Activated naive CD8-positive, alpha-beta T cell treated with anti-CD3 and anti-CD28 coated beads, Interleukin-2, amount 10 ng/mL, durations not matched to agents 7 days and 5 days (primary cell): ENCODE data around the gene NEK2. TPM values are rescaled to one million over a fixed set of nuclear protein-coding genes. Genes with fewer than 3 reads are reported as not detected.
A peak's percentile ranks its signal among the peaks of the same experiment; 100 is the strongest.
"Not testable (repeated sequence)": the region's sequence is repeated elsewhere in the genome, so short reads cannot be mapped to it uniquely, and the experiment has no call there.

ENCODE experiments used
- ATAC-seq: fragments of 150-1000 bp; cut with Tn5 transposase; one replicate; pipeline ENCODE4 v1.10.0; 2021; ENCODE audit warnings: low read depth, moderate library complexity
- POLR2A ChIA-PET: fragments of 350-600 bp; sonication (Branson Sonifier 250); formaldehyde crosslinking; loops from one replicate; lab custom pipeline; 2021; ENCODE audit warnings: antibody characterized with exemption; lab: Charles Lee
- DNase-seq: peaks from one replicate; pipeline ENCODE4 v3.0.0; 2021
- H3K27ac Mint-ChIP-seq: one replicate; pipeline ENCODE4 v1.8.0; 2022; ENCODE audit warnings: mild to moderate bottlenecking, mixed read lengths
- H3K27me3 Mint-ChIP-seq: one replicate; pipeline ENCODE4 v1.8.0; 2022; ENCODE audit warnings: mild to moderate bottlenecking, moderate library complexity, mixed read lengths
- H3K36me3 Mint-ChIP-seq: one replicate; pipeline ENCODE4 v1.8.0; 2021; ENCODE audit warnings: mild to moderate bottlenecking, mixed read lengths
- H3K4me1 Mint-ChIP-seq: one replicate; pipeline ENCODE4 v1.8.0; 2021; ENCODE audit warnings: mixed read lengths
- H3K4me3 Mint-ChIP-seq: one replicate; pipeline ENCODE4 v1.8.0; 2022; ENCODE audit warnings: mild to moderate bottlenecking, moderate library complexity, mixed read lengths
- H3K9me3 Mint-ChIP-seq: one replicate; pipeline ENCODE4 v1.8.0; 2021; ENCODE audit warnings: mixed read lengths
- total RNA-seq, 2 experiments: library from RNA; stranded (reverse); gene quantifications; one replicate each; pipeline ENCODE4 v1.2.3, GENCODE V29; 2021

The NEK2 gene
- total RNA-seq = 10 to 100 TPM; 31.8 to 32.7 TPM

DNA sequence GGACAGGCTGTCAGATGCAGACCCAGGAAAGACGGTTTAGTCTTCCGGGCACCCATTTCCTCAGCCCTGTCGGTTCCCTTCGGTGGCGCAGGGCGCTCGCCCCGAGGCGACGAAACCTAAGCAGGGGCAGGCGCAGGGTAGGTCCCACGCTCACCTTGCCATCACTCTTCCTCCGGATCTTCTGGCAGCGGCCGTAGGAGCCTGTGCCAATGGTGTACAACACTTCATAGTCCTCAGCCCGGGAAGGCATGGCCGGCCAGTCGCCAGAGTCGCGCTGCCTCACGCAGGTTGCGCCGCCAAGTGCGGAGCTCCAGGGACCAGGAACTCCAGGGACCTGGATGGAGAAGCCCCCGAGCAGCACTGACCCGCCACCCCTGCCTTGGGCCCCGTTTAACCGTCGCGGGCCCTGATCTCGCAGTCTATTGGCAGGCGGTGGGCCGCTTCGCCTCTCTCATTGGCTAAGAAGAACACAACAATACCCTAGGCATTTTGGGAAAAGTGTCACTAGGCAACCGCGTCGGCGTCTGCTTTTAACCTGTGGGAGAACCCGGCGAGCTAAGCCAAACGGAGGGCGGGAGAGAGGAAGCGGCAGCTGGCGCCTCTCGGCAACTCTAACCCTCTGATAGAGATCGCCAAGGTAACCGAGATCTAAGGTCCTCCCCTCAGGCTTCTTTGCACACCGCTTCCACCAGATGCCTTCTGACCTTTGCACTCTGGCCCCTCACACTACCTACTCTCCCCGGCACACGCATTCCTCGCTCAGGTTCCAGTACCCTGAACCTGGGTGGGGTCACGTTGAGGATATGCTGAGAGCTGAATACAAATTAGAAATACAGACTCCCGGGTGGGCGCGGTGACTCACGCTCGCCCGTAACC is at the start of gene NEK2:
TSS of gene NEK2 (minus strand) at position 392 of the 876 bp plus-strand sequence. CDS start at position 250, 142 bp downstream.
- POLR2A ChIA-PET = interaction anchor here (0.6 to 3.1 kb wide), 4 partner anchors 97 to 609 kb away, joined by 3 to 19 read pairs (median 5); partner anchors contain the start of genes DTL, INTS7 and SLC30A1
- ATAC-seq (peak; percentile 97), DNase-seq (peak; percentile 85)
- Mint-ChIP-seq H3K36me3 (peaks cover 26% of the 10 kb centered on the region), H3K27me3 (peaks cover 3% of the 10 kb centered on the region), H3K27ac (peak within 1 kb of the TSS; percentile 78), H3K4me1 (peaks cover 24% of the 10 kb centered on the region), H3K9me3 (no peaks in the 10 kb centered on the region), H3K4me3 (peak within 1 kb of the TSS; percentile 92)

DNA sequence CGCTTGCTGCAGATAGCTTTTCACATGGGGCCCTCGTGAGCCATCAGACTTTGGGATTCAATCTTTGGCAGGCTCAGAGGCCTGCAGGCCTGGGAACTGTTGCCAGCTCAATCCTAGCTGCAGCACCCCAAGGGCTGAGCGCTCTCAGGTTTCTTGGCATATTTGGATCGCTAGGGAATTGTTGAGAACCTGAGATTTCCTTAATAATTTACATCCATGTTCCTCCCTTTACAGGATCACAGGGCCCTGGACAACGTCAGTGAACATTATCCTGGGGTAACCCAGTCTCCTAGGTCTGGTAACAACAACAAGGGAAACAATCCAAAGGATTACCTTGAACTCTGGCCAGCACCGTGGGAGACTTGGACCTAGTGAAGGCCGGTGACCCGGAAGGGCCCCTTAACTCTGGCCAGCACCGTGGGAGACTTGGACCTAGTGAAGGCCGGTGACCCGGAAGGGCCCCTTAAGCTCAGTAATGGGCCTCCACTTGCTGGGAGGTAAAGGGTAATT is 49.3 kb upstream of the NEK2 start:
- DNase-seq (no peak), ATAC-seq (no peak)
- Mint-ChIP-seq H3K36me3 (peaks cover 1% of the 10 kb centered on the region), H3K4me1 (peaks cover 5% of the 10 kb centered on the region), H3K27me3 (peaks cover 2% of the 10 kb centered on the region), H3K27ac (no peak overlapping the region), H3K9me3 (peaks cover 1% of the 10 kb centered on the region), H3K4me3 (no peak overlapping the region)
- POLR2A ChIA-PET = no interaction called here

DNA sequence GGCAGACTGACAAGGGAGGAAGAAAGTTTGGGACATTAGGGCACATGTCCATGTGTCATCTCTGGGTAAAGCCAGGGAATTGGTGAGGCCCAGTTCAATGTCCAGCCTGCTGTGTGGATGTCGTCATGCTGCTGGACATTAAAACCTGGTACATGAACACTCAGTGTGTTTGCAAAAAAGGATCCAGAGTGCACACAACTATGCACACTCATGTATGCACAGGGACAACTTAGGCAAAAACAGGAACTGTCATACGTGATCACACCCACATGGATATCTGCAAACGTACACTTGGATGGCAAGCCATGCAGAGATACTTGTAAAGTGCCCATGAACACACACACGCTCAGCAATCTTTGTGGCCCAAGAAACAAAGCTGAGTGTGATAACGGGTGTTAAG is 47.9 kb upstream of the NEK2 start:
- ATAC-seq (no peak), DNase-seq (no peak)
- Mint-ChIP-seq H3K4me3 (no peak overlapping the region), H3K4me1 (peaks cover 5% of the 10 kb centered on the region), H3K27me3 (peaks cover 5% of the 10 kb centered on the region), H3K27ac (no peak overlapping the region), H3K9me3 (peaks cover 1% of the 10 kb centered on the region), H3K36me3 (peaks cover 1% of the 10 kb centered on the region)
- POLR2A ChIA-PET = no interaction called here

GRCh38 chr1:211722277-211723175 is 47.1 kb upstream of the NEK2 start:
- POLR2A ChIA-PET = interaction anchor here (0.7 kb wide), 1 partner anchor 15 kb away, joined by 3 read pairs; no protein-coding TSS in a partner anchor
- ATAC-seq = no peak

GRCh38 chr1:211716555-211716954 is 41.1 kb upstream of the NEK2 start:
- not testable (repeated sequence) for H3K9me3 Mint-ChIP-seq, H3K27me3 Mint-ChIP-seq

More at GRCh38 chr1:211722277-211723175, 47.1 kb upstream of the NEK2 start:
- peaks cover 7% of the 10 kb centered on the region for H3K27me3 Mint-ChIP-seq
- no peak for DNase-seq
- peaks cover 1% of the 10 kb centered on the region for H3K9me3 Mint-ChIP-seq
- H3K27ac Mint-ChIP-seq = no peak overlapping the region
- peaks cover 1% of the 10 kb centered on the region for H3K36me3 Mint-ChIP-seq
- H3K4me3 Mint-ChIP-seq = no peak overlapping the region
- peaks cover 5% of the 10 kb centered on the region for H3K4me1 Mint-ChIP-seq

GRCh38 chr1:211715971-211716370 is 40.5 kb upstream of the NEK2 start:
- peaks cover 3% of the 10 kb centered on the region for H3K36me3 Mint-ChIP-seq
- H3K9me3 Mint-ChIP-seq = peaks cover 1% of the 10 kb centered on the region
- H3K27me3 Mint-ChIP-seq = peaks cover 8% of the 10 kb centered on the region
- peaks cover 4% of the 10 kb centered on the region for H3K4me1 Mint-ChIP-seq
- no peak overlapping the region for H3K27ac Mint-ChIP-seq
- no peak overlapping the region for H3K4me3 Mint-ChIP-seq
- POLR2A ChIA-PET = no interaction called here
- ATAC-seq (no peak), DNase-seq (no peak)

More at GRCh38 chr1:211716555-211716954, 41.1 kb upstream of the NEK2 start:
- H3K4me1 Mint-ChIP-seq, H3K36me3 Mint-ChIP-seq, DNase-seq, POLR2A ChIA-PET, H3K4me3 Mint-ChIP-seq, H3K27ac Mint-ChIP-seq, ATAC-seq: not testable (repeated sequence)

- DNase-seq = no peak
- peaks cover 1% of the 10 kb centered on the region for H3K36me3 Mint-ChIP-seq
- no peak overlapping the region for H3K4me3 Mint-ChIP-seq
- H3K4me1 Mint-ChIP-seq = peaks cover 6% of the 10 kb centered on the region
- no peak overlapping the region for H3K27ac Mint-ChIP-seq
- no peak for ATAC-seq
- peaks cover 8% of the 10 kb centered on the region for H3K27me3 Mint-ChIP-seq
- H3K9me3 Mint-ChIP-seq = no peaks in the 10 kb centered on the region
- POLR2A ChIA-PET = no interaction called here
These were observed 38.7 kb upstream of the NEK2 start for GRCh38 chr1:211714154-211714553.

DNA sequence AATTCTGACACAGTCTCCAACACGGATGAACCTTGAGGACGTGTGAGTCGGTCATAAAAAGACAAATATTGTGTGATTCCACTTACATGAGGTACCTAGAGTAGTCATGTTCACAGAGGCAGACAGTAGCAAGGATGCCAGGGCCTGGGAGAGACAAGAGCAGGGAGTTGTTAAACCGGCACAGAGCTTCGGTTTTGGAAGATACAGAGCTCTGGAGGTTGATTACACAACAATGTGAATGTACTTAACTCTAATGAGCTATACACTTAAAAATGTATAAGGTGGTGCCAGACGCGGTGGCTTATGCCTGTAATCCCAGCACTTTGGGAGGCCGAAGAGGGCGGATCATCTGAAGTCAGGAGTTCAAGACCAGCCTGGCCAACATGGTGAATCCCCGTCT is 37.8 kb upstream of the NEK2 start:
- Mint-ChIP-seq H3K4me1 (peaks cover 6% of the 10 kb centered on the region), H3K4me3 (no peak overlapping the region), H3K27me3 (peaks cover 5% of the 10 kb centered on the region), H3K36me3 (peaks cover 1% of the 10 kb centered on the region), H3K9me3 (no peaks in the 10 kb centered on the region), H3K27ac (no peak overlapping the region)
- ATAC-seq (no peak), DNase-seq (no peak)
- POLR2A ChIA-PET = interaction anchor here (0.6 kb wide), 1 partner anchor 226 kb away, joined by 3 read pairs; no protein-coding TSS in a partner anchor

DNA sequence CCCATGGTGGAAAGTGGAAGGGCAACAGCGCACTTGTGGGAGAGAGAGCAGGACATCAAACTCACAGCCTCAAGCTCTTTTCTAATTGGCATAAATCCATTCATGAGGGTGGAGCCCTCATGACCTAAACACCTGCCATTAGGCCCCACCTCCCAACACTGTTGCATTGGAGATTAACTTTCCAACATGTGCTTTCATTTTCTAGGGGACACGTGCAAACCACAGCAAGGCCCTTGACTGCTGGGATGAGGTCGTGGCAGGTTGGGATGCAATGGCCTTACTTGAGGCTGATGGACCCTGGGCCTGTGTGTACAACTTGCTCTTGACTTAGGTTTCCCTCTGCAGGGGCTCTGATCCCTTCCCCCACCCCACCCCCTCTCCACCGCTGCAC is 35.9 kb upstream of the NEK2 start:
- no peak for ATAC-seq
- DNase-seq = no peak
- H3K4me1 Mint-ChIP-seq = peaks cover 6% of the 10 kb centered on the region
- H3K27ac Mint-ChIP-seq = no peak overlapping the region
- no peak overlapping the region for H3K4me3 Mint-ChIP-seq
- POLR2A ChIA-PET = interaction anchor here (0.6 kb wide), 1 partner anchor 123 kb away, joined by 3 read pairs; no protein-coding TSS in a partner anchor
- H3K9me3 Mint-ChIP-seq = no peaks in the 10 kb centered on the region
- H3K36me3 Mint-ChIP-seq = no peaks in the 10 kb centered on the region
- no peaks in the 10 kb centered on the region for H3K27me3 Mint-ChIP-seq

DNA sequence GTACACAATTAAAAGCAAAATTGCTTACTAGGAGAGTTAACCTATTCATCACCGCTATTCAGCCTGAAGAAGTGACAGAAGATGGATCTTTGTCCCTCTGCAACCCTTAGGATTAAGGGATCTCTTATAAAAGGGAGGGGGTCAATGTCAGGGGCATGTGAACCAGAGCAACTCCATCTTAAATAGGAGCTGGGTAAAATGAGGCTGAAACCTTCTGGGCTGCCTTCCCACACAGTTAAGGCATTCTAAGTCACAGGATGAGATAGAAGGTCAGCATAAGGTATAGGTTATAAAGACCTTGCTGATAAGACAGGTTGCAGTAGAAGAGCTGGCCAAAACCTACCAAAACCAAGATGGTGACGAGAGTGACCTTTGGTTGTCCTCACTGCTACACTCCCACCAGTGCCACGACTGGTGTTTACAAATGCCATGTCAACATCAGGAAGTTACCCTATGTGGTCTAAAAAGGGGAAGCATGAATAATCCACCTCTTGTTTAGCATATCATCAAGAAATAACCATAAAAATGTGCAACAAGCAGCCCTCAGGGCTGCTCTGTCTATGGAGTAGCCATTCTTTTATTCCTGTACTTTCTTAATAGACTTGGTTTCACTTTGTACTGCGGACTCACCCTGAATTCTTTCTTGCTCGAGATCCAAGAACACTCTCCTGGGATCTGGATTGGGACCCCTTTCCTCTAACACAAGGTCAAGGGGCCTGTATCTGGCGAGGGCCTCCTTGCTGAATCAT is 35.3 kb upstream of the NEK2 start:
- DNase-seq (no peak), ATAC-seq (no peak)
- POLR2A ChIA-PET = no interaction called here
- Mint-ChIP-seq H3K4me3 (no peak overlapping the region), H3K27ac (no peak overlapping the region), H3K27me3 (no peaks in the 10 kb centered on the region), H3K4me1 (peaks cover 6% of the 10 kb centered on the region), H3K36me3 (no peaks in the 10 kb centered on the region), H3K9me3 (no peaks in the 10 kb centered on the region)

DNA sequence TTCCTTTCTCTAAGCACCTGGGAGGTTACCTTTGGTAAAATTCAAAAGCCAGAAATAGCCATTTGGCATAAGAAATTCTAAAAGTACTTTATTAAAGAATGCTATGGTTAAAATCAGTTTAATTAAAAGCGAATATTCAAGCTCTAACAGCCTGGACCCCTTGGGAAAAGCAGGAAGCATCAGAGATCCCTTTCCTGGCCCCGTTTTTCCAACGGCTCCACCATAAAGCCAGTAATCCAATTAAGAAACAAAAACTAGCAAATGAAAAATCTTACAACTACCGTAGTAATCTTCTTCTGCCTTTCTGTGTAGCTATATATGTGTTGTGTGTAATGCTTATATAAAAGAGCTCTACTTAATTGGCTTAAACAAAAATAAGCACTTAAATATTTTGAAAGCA is 33.5 kb upstream of the NEK2 start:
- Mint-ChIP-seq H3K4me1 (peaks cover 6% of the 10 kb centered on the region), H3K36me3 (no peaks in the 10 kb centered on the region), H3K9me3 (no peaks in the 10 kb centered on the region), H3K27ac (no peak overlapping the region), H3K27me3 (no peaks in the 10 kb centered on the region), H3K4me3 (no peak overlapping the region)
- POLR2A ChIA-PET = no interaction called here
- no peak for ATAC-seq
- DNase-seq = no peak

- POLR2A ChIA-PET = no interaction called here
- Mint-ChIP-seq H3K4me1 (peaks cover 6% of the 10 kb centered on the region), H3K9me3 (no peaks in the 10 kb centered on the region), H3K27me3 (no peaks in the 10 kb centered on the region), H3K4me3 (no peak overlapping the region), H3K36me3 (no peaks in the 10 kb centered on the region), H3K27ac (no peak overlapping the region)
- DNase-seq (no peak), ATAC-seq (no peak)
These were observed 32.6 kb upstream of the NEK2 start for GRCh38 chr1:211708006-211708405.
